AG08396 (cell line): ENCODE measurements around the gene JARID2.

Experiments
- DNase-seq: peaks from one replicate; pipeline ENCODE4 v3.0.0; 2012; ENCODE audit warnings: low spot score, mixed read lengths

Gene JARID2

DNA sequence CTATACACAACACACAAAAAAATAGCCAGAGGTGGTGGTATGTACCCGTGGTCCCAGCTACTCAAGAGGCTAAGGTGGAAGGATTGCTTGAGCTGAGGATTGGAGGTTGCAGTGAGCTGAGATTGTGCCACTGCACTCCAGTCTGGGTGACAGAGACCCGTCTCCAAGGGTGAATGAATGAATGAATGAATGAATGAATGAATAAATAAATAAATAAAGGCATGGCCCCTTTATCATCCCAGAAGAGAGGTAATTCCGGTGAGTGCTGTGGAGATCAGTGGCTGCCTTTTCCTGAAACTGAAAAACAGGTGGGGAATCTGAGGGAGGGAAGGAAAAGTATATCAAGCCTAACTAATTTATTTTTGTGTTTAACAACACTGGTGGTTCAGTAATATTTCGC is 90.0 kb downstream of the JARID2 start:
- no peak for DNase-seq

DNA sequence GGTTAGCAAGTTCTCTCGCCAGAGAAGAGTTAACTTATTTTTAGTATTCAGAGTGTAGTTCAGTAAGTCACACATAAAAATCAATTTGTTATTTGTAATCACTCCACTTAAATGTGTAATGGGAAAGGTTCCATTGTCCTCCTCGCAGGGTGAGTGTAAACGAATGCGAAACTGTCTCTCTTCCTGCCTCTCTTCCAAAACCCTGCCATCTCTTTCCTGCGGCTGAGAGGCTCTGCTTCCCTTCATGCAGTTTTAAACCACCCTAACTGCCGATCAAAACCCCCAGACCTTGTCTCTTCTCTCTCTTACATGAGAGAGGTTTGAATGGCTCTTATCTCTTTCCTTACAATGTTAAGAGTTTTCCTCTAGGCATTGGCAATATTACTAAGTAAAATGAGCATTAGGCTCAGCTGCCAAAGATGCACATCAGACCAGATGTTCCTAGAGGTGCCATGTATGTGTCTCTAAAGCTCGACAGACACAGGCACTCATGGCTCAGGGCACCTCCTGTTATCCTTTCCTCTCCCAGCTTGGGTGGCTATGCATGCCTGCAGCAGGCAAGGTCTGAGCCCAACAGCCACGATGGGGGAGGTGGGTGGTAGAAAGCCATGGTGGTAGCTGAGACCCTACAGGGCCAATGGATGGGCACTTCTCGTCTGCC is 91.2 kb downstream of the JARID2 start:
- DNase-seq = no peak

DNA sequence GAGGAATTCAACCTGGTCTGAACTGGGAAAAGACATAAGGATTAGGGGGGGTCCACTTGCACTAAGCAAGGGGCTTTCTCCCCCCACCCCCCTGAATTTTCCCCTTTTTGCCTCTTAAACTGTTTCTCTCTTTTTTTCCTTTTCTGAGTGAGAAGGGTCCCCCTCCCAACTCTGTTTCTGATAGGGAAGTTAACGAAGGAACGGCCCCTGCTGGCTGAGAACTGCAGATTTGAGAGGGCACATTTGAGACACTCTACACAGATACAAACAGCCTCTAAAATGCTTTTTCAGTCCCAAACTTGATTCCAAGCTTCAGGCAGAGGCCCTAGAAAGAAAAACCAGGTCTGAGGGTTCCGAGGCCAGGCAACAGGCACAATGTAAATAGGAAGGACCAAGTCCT is 91.7 kb downstream of the JARID2 start:
- no peak for DNase-seq

DNA sequence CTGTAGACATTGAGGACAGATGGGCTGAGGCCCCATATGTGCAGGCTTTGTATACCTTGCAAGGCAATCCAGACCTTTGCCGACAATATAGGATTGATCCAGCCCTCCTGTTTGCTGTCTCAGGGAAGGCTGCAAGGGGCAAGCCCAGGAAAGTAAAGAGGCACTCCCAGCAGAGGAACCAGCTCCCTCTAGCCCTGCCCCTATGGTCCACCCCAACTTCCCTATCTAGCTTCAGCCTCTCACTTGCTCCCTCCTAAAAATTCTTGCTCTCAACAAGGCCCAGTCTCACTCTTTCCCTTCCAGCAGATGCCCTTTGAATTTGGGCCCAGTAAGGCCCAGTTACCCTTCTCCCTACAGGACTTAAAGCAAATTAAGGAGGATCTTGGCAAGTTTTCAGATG is 92.6 kb downstream of the JARID2 start:
- DNase-seq = no peak

DNA sequence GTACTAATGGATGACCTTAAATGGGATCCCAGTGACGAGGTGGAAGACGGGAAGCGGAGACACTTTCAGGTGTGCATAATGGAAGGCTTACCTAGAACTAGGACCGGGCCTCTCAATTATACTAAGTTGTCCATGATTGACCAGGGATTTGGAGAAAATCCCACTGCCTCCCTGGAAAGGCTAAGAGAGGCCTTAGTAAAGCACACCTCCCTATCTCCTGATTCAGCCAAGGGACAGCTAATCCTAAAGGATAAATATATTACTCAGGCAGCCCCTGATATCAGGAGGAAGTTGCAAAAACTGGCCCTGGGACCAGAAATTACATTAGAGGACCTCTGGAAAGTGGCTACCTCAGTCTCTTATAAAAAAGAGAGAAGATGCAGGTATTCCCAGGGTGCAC is 93.2 kb downstream of the JARID2 start:
- no peak for DNase-seq

DNA sequence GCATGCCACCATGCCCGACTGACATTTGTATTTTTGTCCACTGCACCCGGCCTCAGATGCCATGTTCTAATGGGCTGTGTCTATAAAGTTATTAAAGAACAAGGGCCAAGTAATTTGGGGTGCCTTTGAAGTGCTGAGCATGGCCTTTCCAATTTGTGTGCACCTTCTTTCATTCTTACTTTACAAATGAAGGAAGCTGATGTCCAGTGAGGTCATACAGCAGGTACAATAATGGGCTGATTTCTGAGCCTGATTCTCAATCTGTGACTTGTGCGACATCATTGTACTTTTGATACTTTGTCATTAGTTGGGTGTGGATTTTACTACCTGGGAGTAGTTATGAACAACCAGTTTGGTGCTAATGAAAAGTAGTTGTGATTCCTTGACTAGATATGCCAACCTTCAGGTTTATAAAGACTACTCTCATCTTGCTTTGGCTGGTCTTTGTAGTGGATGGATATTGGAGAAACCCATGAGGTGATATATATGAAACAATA is 94.3 kb downstream of the JARID2 start:
- DNase-seq = no peak

DNA sequence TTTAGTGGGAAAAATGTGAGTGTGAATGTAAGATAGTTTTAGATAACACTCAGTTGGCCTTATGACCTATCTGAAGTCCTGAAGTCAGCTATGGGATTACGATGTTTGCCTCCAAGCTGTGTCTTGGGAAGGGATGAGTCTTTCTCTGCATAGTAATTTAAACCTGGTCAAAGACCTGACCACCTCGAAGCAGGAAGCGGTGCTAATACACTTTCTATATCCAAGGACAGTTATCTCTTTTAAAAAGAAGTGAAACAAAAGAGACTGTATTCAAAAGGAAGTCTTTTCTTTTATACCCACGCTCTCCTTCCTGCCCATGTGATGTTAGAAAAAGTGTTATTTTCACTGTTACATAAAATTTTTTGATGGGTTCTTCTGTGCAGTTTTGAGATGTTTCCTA is 94.9 kb downstream of the JARID2 start:
- no peak for DNase-seq

DNA sequence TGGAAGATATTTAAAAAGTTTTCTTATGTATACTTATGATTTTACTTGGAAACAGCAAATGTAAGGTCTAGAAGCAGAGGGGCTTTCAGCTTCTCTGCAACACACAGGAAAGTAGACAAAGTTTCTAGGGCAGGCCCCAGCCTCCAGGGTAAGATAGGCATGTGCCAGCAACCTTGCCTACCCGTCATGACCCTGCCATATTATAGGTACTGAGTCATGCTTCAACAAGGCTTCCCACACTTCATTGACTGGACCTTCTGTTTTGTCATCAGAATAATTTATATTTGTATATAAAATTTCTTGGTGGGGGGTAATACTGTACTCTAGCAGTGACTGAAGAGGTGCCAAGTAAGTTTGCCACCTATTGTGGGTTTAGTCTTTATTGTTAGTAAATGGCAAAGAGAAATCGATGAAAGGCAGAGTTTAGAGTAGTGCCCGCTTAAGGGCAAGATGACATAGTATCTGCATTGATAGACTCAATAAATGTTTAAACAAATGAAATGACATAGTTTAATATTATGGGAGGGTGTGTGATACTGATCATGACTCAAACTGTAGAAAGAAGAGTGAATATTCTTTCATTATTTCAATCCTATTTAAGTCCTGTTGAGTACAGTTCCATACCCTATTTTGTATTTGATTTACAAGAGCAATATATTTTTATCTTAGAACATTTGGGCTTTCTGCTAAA is 95.6 kb downstream of the JARID2 start:
- DNase-seq = no peak

DNA sequence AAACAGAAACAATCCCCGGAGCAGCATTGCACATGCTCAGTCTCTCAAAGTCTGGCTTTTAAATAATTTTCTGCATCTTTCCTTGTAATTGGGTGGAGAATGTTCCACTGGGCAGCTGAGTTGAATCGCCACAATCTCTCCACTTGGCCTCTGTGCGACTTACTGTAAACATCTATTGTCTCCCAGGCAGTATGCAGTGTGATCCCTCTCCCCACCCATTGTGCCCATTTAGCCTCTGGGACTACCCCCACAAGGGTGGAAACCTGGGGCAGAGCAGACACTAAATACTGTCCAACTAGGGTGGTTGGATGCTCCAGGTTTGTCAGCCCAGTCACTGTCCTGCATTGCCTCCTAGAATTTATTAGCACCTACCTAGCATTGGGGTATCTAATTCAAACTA is 96.2 kb downstream of the JARID2 start:
- DNase-seq = no peak

DNA sequence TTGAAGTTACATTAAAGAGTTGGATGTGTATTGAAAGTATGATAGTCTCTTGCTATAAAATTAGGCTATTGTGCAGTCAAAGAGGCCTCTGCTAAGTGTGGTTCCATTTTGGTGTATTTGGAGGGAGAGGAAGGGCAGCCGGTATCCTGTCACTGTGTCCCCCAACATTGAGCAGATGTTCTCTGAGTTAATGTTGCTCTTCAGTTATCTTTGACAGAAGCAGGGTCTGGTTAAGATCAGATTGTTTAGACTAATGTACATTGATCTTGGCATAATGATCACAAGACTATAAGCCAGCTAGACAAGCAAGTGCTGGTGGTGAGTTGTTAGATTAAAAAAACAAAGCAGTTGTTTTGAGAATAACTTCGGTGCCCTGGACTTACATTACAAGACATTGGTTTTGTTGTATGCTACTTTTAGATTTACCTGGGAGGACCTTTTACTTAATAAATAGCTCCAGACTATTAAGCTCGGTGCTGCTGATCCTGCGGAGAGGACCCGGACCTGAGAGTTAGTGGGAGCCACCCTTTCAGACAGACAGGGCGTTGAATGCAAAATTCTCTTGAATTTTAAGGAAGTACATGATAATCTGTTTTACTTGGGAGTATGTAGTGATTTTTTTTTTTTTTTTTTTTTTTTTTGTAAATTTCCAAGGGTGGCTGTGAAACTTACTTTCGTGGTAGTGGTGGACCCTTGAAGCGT is 97.8 kb downstream of the JARID2 start:
- no peak for DNase-seq

DNA sequence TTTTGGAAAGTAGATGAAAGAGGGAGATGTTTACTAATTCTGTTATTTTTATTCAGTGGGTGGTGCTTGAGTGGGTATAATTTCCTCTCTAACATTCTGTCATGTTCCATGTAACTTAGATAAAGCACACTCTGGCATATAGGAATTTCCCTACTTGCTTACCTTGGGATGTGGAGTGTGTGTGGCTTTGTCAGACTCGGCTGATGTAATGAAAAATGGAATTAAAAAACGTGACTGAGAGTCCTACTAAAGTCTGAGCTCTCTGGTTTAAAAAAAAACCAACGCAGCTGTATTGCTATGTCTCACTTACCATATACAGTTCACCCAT is 98.3 kb downstream of the JARID2 start:
- no peak for DNase-seq

DNA sequence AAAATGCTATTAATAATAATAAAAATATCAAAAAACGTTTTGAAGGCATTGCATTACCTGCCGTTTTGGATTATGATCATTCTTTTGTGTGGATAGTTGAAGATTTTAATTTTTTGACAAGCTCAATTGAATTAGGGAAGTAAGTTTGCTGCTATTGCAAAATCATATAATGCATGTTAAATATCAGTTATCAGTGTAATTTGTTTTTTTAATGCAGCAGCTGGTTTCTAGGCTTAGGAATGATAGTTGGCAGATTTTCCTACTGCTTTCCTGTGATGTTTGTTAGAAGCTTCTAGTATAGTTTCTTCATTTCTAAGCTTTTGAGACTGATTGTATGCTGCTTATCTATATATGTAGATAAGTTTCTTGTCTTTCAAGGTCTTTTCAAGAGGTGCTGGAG is 99.0 kb downstream of the JARID2 start:
- DNase-seq = no peak

DNA sequence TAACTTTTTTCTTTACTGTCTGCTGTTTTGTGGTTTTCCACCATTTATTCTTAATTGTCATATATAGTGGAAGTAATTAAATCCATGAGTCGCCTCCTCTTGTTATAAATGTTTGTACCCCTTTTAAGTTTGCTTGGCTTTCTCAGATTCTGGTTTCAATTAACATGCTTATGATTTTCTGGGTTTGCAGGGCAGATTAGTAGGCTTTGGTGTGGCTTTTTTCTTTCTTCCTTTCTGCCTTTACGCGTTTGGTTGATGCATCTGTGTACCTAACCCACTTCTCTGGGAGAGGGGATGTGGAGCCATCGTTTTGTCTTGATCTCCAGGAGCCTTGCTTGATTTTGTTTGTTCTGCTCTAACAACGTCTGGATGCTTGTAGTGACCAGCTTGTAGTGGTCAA is 100.4 kb downstream of the JARID2 start:
- DNase-seq = no peak

DNA sequence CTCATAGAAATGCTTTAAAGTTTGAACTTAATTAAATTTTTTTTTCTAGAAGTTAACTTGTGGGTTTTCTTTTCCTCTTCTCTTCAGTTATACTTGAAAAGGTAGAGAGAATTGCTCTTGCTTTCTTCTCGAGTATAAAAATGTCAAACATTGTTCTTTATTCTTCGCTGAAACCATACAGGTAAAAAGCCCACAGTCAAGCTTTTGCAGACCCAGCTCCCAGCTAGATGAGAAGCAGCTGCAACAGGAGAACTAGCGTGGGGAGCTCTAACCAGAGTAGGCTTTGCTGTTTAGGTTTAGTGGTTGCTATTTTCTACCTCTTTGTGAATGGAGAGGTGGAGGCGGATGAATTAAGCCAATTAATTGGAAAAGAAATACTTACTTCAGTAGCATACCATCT is 102.7 kb downstream of the JARID2 start:
- no peak for DNase-seq

DNA sequence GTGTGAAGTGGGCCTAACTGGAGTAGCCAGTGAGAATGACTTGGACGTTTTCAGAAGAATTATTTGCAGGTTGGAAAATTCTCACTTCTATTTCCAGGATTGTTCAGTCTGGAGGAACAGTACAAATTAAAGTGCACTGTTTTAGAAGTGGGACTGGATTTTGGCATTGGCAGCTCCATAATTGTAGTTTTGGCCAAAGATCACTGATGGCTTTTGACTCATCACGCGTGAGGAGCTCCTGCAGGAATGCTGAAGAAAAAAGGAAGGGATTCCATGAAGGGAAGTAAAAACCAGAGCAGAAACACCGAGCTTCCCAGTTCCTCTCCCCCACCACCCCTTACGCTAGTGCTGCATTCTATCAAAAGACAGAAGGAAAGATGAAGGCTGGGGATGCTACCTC is 103.5 kb downstream of the JARID2 start:
- DNase-seq = no peak

DNA sequence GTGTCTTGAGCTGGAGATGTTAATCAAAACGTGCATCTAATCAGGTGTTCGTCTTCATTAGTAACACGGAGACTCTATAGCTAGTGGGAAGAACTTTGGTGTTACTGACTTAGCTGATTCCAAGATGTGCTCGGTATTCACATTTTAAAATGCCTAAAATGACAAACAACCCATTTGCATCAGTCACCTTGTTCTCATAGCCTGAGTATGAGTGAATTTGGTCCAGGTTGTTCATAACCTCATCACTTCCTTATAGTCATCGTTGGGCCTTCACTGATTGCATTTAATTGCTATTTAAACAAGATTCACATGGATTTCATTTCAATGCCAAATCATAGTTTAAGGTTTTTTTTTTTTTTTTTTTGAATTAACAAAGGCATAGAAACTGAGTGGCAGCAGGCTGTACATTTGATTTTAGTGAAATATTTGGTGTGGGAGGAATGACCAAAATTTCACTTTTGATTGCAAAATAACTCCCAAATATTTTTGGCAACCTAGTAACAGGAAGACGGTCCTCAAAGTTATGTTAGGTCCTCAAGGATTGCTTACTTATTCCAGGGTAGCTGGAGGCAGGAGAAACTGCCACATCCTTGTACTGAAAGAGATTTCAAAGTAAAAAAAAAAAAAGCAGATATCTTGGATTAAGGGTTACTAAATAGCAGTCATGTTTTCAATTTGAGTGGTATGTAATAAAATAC is 104.7 kb downstream of the JARID2 start:
- no peak for DNase-seq

DNA sequence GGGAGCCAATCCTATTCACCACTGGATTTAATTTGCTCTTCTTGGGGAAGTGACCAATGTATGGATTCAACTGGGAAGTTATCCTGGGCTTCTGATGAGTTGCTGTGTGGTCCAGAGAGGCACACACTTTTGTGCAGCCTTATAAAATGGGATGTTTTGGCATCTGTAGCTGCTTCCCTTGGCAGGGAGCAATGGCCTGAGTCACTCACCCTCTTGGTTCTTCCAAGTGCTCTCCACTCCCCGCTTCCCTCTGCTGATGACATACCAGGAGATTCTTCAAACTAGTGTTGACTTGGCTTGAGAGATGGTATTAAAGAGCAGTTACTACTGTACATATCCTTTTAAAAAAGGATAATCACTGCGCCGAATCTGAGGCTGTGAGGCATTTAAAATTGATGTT is 105.8 kb downstream of the JARID2 start:
- DNase-seq = peak; percentile 75

DNA sequence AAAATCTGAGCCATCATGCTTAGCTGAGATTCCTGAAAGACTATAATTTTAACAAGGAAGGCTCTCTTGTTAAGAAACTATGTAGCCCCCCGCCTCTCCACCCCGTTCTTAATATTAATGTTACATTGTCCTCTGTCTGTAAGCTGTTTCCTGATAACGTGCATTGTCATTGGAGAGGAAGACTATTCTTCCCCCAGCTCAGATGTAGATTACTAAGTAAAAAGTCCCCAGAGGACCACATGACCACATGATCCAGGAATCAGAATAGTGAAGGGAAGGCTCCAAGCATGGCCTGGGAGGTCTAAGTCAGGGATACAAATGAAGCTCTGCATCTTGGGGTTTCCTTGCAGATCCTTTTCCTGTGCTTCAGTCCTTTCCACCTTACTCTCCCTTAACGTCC is 106.4 kb downstream of the JARID2 start:
- DNase-seq = no peak

DNA sequence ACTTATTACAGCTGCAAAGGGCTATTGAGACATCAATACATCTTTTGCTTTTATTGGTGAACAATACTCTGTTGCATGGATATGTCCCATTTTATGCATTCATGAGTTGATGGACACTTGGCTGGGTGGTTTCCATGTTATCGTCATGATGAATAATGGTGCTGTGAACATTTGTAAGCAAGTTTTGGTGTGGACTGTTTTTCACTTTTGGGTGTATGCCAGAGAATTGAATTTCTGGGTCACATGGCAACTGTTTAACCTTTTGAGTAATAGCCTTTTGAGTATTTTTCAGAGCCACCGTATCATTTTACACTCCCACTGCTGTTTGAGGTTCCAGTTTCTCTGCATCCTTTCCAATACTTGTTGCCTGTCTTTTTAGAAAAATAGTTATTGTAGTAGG is 107.0 kb downstream of the JARID2 start:
- DNase-seq = no peak

DNA sequence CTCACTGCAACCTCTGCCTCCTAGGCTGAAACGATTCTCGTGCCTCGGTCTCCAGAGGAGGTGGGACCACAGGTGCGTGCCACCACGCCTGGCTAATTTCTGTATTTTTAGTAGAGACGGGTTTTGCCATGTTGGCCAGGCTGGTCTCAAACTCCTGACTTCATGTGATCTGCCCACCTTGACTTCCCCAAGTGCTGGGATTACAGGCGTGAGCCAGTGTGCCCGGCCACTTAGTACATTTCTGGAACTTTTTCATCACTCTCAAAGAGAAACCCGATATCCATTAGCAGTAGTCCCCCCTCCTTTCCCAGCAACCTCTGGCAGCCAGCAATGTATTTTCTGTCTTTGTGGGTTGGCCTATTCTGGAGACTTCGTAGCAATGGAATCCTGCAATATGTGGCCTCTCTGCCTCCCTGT is 109.8 kb downstream of the JARID2 start:
- DNase-seq = no peak

DNA sequence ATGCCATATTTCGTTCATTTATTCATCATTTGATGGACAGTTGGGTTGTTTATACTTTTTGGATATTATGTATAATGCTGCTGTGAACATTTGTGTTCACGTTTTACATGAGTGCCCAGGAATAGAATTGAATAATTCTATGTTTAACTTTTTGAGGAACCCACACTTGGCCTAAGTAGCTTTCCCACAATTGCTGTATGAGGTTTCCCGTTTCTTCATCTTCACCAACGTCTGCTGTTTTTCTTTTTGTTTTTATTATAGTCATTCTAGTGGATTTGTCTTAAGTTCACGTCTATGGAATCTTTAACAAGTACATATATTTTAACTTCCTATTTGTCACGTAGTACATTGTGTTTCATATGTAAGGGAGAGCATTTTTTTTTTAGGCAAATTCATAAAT is 110.3 kb downstream of the JARID2 start:
- no peak for DNase-seq

DNA sequence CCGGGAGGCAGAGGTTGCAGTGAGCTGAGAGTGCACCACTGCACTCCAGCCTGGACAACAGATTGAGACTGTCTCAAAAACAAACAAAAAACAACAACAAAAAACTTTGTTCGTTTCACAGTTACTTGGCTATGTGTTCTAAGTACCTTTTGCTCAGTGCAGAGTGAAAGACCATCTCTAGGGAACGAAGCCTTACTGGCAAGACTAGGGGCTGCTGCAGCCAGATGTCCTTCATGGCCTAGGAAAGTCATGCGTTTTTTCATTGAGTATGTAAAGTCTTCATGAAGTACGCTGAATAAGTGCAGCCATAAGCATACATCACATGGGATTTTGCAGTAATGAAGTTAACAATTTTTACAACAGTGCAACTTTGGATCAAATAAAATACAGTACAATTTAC is 111.1 kb downstream of the JARID2 start:
- no peak for DNase-seq

DNA sequence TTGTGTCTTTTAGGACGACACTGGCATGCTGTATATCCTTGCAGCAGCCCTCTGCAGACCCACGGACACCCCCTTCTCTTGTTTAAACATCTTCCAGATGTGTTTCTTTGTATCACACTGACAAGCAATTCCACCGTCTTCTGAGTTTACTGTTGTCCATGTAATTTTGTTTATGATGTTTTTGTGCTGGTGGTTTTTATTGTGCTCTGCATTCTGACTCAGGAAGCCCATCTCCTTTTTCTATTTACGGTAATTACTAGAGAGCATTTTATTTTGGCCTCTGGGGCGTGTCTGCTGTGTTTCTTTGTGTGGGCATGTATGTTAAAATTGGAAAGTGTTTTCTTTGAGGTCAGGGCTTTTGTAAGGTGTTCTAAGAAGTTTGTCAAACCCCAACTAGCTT is 111.9 kb downstream of the JARID2 start:
- DNase-seq = no peak
